Thoracic aorta (tissue), 2 donors: ENCODE results near the gene TRAPPC3L. TPM values are rescaled to one million over a fixed set of nuclear protein-coding genes. Genes with fewer than 3 reads are reported as not detected.
A peak's percentile ranks its signal among the peaks of the same experiment; 100 is the strongest.

Experiments used
- ATAC-seq: fragments of 150-250 bp; one replicate; pipeline ENCODE4 v1.8.0; 2017; ENCODE audit warnings: low read depth; ENCODE audit not compliant: insufficient number of reproducible peaks, low FRiP score
- DNase-seq: peaks from one replicate; pipeline ENCODE4 v3.0.0-alpha.2; 2020; ENCODE audit warnings: low spot score
- H3K27ac ChIP-seq, 2 donors: fragments of 200-600 bp; sonication (generic); 1 replicate in 1 of 2; 2 replicates in 1 of 2; pipeline ENCODE4 v1.5.1; 2016; ENCODE audit warnings: mild to moderate bottlenecking in 2 of 2, moderate library complexity in 2 of 2
- H3K27me3 ChIP-seq: fragments of 200-600 bp; sonication (generic); replicated peaks from 2 replicates; pipeline ENCODE4 v1.6.0; 2016; ENCODE audit warnings: mild to moderate bottlenecking; ENCODE audit not compliant: insufficient read depth
- H3K36me3 ChIP-seq: fragments of 200-600 bp; sonication (generic); one replicate; pipeline ENCODE4 v1.5.1; 2016
- H3K4me1 ChIP-seq, 2 donors: fragments of 200-600 bp; sonication (generic); 1 replicate in 1 of 2; 2 replicates in 1 of 2; pipeline versions ENCODE4 v1.5.1 to v1.6.0; 2016; ENCODE audit warnings: low read depth in 2 of 2, mild to moderate bottlenecking in 1 of 2; ENCODE audit not compliant: control insufficient read depth in 1 of 2
- H3K4me3 ChIP-seq: fragments of 200-600 bp; sonication (generic); 2 replicates; pipeline ENCODE4 v1.5.1; 2016; ENCODE audit warnings: mild to moderate bottlenecking
- H3K9me3 ChIP-seq: fragments of 200-600 bp; sonication (generic); 2 replicates; pipeline ENCODE4 v1.5.1; 2016
- total RNA-seq, 2 donors: library from RNA; depleted of rRNA; stranded (reverse); fragments of >200 nt; gene quantifications; one replicate each; pipeline versions ENCODE4 v1.1.0 to v1.2.3, GENCODE V29; 2016
- TF ChIP-seq, protein P1 (sequence below): fragments of 200-600 bp; sonication (generic); IDR thresholded peaks from one replicate; pipeline ENCODE4 v1.5.1; 2019; ENCODE audit warnings: antibody characterized with exemption

Gene TRAPPC3L
- total RNA-seq, 2 donors from 2014 or later, result not detected

DNA sequence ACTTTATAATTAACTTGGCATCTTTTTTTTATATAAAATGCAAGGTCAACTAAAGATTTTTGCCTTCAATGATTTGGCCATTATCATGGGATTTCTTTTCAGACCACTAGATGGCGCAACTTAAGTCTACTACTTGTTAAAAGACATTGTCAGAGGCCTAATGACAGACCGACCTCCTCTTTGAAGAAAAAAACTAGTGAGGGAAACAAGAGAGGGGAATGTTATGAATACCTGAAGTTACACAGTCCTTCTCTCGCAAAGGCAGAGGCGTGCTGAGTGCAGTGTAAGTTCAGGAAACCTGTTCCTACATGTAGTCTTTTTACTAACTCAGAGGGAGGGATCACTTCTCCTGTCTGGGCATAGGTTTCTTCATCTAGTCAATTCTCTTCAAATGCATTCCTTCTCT lies 9.3 kb downstream of the TRAPPC3L start:
- DNase-seq, result no peak
- Histone ChIP-seq H3K27me3 (no peaks in the 10 kb centered on the region), H3K4me3 (no peak overlapping the region), H3K36me3 (no peaks in the 10 kb centered on the region), H3K9me3 (no peaks in the 10 kb centered on the region), H3K4me1 (no peaks in the 10 kb centered on the region), H3K27ac (no peak overlapping the region)
- ATAC-seq, result no peak
- TF ChIP-seq, protein P1, sequence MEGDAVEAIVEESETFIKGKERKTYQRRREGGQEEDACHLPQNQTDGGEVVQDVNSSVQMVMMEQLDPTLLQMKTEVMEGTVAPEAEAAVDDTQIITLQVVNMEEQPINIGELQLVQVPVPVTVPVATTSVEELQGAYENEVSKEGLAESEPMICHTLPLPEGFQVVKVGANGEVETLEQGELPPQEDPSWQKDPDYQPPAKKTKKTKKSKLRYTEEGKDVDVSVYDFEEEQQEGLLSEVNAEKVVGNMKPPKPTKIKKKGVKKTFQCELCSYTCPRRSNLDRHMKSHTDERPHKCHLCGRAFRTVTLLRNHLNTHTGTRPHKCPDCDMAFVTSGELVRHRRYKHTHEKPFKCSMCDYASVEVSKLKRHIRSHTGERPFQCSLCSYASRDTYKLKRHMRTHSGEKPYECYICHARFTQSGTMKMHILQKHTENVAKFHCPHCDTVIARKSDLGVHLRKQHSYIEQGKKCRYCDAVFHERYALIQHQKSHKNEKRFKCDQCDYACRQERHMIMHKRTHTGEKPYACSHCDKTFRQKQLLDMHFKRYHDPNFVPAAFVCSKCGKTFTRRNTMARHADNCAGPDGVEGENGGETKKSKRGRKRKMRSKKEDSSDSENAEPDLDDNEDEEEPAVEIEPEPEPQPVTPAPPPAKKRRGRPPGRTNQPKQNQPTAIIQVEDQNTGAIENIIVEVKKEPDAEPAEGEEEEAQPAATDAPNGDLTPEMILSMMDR, result peak; percentile 57

DNA sequence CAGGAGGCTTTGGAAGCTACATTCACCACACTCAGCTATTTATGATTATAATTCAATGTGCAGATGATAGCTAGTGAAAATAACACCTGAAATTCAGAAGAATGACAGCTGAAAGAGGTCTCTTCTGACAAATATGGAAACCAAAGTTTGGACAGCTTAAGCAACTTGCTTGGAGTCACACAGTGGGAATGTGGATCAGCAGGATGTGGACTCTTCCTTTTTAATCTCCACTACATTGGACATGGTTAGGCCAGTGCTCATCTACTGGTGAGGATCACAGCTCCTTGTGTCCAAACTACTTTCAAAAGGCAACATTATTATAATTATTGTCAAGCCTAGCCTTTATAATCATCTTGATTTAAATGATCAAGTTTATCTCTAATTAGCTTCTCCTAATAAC lies 10.4 kb downstream of the TRAPPC3L start:
- H3K4me3 ChIP-seq, result no peak overlapping the region
- no peak overlapping the region for H3K27ac ChIP-seq
- H3K27me3 ChIP-seq, result no peaks in the 10 kb centered on the region
- H3K36me3 ChIP-seq, result no peaks in the 10 kb centered on the region
- DNase-seq (no peak), ATAC-seq (no peak)
- no peaks in the 10 kb centered on the region for H3K9me3 ChIP-seq
- TF ChIP-seq, protein P1, result no peak
- no peaks in the 10 kb centered on the region for H3K4me1 ChIP-seq

DNA sequence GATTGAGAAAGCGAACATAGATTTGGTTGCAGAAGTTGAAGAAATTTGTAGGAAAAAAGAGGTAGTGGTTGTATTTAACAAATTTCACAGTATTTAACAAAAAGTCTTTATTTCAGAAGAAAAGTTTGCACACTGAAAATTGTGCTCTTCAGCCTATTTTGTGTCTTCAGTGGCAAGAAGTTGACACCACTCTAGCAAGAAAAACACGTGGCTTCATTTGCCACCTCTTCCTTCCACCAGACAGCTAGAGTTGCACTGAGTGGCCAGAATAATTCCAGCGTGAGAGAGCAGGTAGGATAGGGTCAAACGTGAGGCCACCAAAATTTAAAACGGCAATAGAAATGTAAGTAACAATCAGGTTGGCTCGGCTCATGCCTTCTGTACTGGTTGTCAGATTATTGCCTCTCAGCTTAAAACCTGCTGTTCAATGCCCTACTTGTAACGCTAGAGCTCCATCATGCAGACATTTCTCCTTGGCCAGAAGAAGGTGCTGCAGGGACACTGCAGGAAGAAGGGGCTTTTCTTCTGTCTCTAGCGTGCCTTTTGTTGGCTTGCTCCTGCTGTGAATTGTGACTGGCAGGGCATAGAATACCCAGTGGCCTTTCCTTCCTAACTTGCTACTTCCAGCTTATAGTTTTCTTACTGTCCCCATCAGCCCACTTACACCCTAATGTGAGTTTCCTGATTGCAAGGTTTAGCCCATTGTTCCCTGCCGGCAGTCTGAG lies 12.1 kb downstream of the TRAPPC3L start:
- TF ChIP-seq, protein P1, result no peak
- Histone ChIP-seq H3K27ac (no peak overlapping the region), H3K4me3 (no peak overlapping the region), H3K9me3 (no peaks in the 10 kb centered on the region), H3K27me3 (no peaks in the 10 kb centered on the region), H3K4me1 (peaks cover 0 to 12% of the 10 kb centered on the region in 2 donors), H3K36me3 (no peaks in the 10 kb centered on the region)
- DNase-seq, result no peak
- ATAC-seq, result no peak

DNA sequence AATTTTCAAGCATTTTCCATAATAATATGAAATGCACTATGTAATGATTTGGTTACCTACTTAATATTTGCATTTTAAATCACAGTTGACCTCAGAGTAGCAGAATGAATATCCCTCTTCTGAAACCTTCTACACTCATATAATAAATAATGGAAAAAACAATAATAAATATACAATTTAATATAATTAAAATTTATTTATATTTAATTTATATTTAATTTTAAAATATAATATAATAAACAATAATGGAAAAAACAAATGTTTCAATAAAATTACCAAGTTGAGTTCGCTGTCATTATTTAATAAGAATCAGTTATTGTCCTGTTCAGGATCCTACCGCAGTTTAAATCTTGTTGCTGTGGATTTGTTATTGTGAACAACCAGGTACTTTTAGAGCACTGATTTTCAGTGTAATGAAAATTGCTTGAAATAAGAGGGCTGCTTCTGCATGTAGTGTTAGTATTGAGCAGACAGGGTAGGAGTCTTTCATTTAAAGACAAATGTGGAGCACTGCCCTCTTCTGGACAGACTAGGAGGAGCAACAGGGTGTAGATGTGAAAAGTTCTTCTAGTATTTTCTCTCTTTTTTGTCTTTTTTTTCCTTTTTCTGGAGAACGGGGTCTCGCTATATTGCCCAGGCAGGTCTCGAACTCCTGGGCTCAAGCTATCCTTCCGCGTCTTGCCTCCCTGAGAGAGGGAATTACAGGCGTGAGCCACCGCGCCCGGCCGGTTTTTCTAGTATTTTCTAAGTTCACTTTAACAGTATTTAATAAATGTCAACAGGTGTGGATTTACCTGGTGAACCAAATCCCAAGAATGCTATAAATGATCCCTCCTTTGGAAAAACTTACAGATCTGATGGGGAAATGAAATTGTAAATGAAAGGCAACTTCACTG lies 13.6 kb downstream of the TRAPPC3L start:
- TF ChIP-seq, protein P1, result peak; percentile 72
- Histone ChIP-seq H3K9me3 (no peaks in the 10 kb centered on the region), H3K4me1 (peaks cover 0 to 17% of the 10 kb centered on the region in 2 donors), H3K27ac (no peak overlapping the region), H3K4me3 (no peak overlapping the region), H3K36me3 (no peaks in the 10 kb centered on the region), H3K27me3 (no peaks in the 10 kb centered on the region)
- ATAC-seq, result no peak
- no peak for DNase-seq

DNA sequence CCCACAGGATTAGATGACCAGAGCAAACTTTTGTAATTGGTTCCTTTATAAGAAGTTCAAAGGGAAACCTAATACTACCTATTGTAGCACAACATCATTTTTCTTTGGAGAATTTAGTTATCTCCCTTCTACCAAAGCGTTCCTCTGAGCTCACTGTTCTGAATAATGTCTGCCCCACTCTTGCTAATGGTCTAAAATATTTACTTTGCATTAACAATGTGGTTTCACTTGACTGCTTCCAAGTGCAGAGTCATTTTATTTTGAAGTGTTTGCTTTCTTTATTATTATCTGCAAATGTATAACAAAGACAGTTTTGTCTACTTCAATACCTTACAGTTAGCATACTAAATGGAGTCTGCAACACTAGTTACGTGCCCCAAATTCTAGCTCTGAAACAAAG lies 15.0 kb downstream of the TRAPPC3L start:
- Histone ChIP-seq H3K27me3 (no peaks in the 10 kb centered on the region), H3K4me1 (peaks cover 0 to 17% of the 10 kb centered on the region in 2 donors), H3K36me3 (no peaks in the 10 kb centered on the region), H3K4me3 (no peak overlapping the region), H3K27ac (no peak overlapping the region), H3K9me3 (no peaks in the 10 kb centered on the region)
- TF ChIP-seq, protein P1, result no peak
- DNase-seq, result no peak
- no peak for ATAC-seq
